HG02973 (cell line): Measurements from ENCODE around the gene USP37.

ENCODE experiments used
- ATAC-seq: cut with Tn5 transposase; IDR thresholded peaks from one replicate; pipeline ENCODE4 v1.9.1; 2021; ENCODE audit warnings: moderate library complexity; ENCODE audit not compliant: unreplicated experiment

Gene USP37

GRCh38 chr2:218479595-218479994 is 88.6 kb downstream of the USP37 start:
- ATAC-seq, result no peak

GRCh38 chr2:218478544-218478943 is 89.6 kb downstream of the USP37 start:
- no peak for ATAC-seq

- no peak for ATAC-seq
Observed at GRCh38 chr2:218477247-218477646, 90.9 kb downstream of the USP37 start.

GRCh38 chr2:218476676-218477075 is 91.5 kb downstream of the USP37 start:
- no peak for ATAC-seq

GRCh38 chr2:218474527-218474926 is 93.6 kb downstream of the USP37 start:
- ATAC-seq, result no peak

- no peak for ATAC-seq
Observed at GRCh38 chr2:218472988-218473387, 95.2 kb downstream of the USP37 start.

- ATAC-seq, result no peak
Observed at GRCh38 chr2:218471982-218472381, 96.2 kb downstream of the USP37 start.

GRCh38 chr2:218471036-218471435 is 97.1 kb downstream of the USP37 start:
- no peak for ATAC-seq

GRCh38 chr2:218470448-218470847 is 97.7 kb downstream of the USP37 start:
- ATAC-seq, result no peak

GRCh38 chr2:218465987-218466633 is 102.0 kb downstream of the USP37 start:
- ATAC-seq, result no peak

- no peak for ATAC-seq
Observed at GRCh38 chr2:218458598-218458997, 109.6 kb downstream of the USP37 start.

GRCh38 chr2:218456849-218457248 is 111.3 kb downstream of the USP37 start:
- ATAC-seq, result no peak

- ATAC-seq, result no peak
Observed at GRCh38 chr2:218452079-218452478, 116.1 kb downstream of the USP37 start.

- ATAC-seq, result no peak
Observed at GRCh38 chr2:218448934-218449333, 119.2 kb downstream of the USP37 start.

GRCh38 chr2:218447072-218447471 is 121.1 kb downstream of the USP37 start:
- ATAC-seq, result no peak

- ATAC-seq, result no peak
Observed at GRCh38 chr2:218446547-218446946, 121.6 kb downstream of the USP37 start.

- no peak for ATAC-seq
Observed at GRCh38 chr2:218445602-218446001, 122.5 kb downstream of the USP37 start.

GRCh38 chr2:218444692-218445357 is 123.3 kb downstream of the USP37 start:
- no peak for ATAC-seq

GRCh38 chr2:218438596-218438995 is 129.6 kb downstream of the USP37 start:
- no peak for ATAC-seq

- ATAC-seq, result no peak
Observed at GRCh38 chr2:218437969-218438368, 130.2 kb downstream of the USP37 start.

GRCh38 chr2:218436992-218437391 is 131.2 kb downstream of the USP37 start:
- no peak for ATAC-seq
